HG03469 (cell line): ENCODE results near the gene CHCHD4.

Experiments
- ATAC-seq: cut with Tn5 transposase; IDR thresholded peaks from one replicate; pipeline ENCODE4 v1.9.1; 2021; ENCODE audit warnings: mild to moderate bottlenecking, moderate library complexity, moderate number of reproducible peaks; ENCODE audit not compliant: unreplicated experiment

The CHCHD4 gene

GRCh38 chr3:14137445-14137844 is 12.8 kb upstream of the CHCHD4 start:
- ATAC-seq: no peak

GRCh38 chr3:14137004-14137403 is 12.3 kb upstream of the CHCHD4 start:
- ATAC-seq: no peak

DNA sequence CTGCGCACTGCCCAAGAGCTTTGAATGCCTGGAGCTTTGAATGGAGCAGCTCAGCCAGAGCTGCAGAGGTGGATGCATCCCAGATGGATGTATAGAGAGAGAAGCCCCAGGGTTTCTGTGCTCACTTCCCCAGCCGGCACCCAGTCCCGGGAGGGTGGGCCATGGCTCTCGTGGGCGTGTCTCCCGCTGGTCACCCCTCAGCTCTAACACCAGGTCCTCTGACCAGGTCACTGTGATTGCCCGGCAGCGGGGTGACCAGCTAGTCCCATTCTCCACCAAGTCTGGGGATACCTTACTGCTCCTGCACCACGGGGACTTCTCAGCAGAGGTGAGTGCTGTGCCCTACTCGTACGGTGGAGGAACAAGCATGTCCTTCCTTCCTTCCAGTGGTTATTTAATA is 10.9 kb upstream of the CHCHD4 start:
- ATAC-seq: no peak

- no peak for ATAC-seq
These were observed 9.6 kb upstream of the CHCHD4 start for GRCh38 chr3:14134291-14134690.

- ATAC-seq: no peak
These were observed 9.2 kb upstream of the CHCHD4 start for GRCh38 chr3:14133876-14134275.

- no peak for ATAC-seq
These were observed 8.6 kb upstream of the CHCHD4 start for GRCh38 chr3:14133188-14133800.

- no peak for ATAC-seq
These were observed 8.0 kb upstream of the CHCHD4 start for GRCh38 chr3:14132689-14133088.

DNA sequence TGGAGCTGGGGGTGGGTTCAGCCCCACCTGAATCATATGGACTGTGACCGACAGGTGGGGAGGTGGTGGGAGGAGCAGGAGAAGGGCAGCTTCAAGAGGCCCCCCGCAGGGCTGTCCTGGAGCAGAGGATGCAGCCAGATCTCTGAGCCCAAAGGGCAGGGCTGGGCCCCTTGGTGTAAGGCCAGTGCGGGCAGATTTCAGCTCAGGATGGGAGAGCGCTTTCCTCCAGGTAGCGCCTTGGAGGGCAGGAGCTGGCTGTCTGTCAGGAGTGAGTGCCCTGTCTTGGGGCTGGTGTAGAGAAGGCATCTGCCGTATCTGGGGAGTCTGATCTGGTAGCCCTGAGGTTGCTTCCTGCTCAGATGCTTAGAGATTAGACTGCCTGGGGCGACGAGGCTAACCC is 7.5 kb upstream of the CHCHD4 start:
- no peak for ATAC-seq

- no peak for ATAC-seq
These were observed 6.5 kb upstream of the CHCHD4 start for GRCh38 chr3:14131134-14131533.

GRCh38 chr3:14130707-14131106 is 6.0 kb upstream of the CHCHD4 start:
- ATAC-seq: no peak

DNA sequence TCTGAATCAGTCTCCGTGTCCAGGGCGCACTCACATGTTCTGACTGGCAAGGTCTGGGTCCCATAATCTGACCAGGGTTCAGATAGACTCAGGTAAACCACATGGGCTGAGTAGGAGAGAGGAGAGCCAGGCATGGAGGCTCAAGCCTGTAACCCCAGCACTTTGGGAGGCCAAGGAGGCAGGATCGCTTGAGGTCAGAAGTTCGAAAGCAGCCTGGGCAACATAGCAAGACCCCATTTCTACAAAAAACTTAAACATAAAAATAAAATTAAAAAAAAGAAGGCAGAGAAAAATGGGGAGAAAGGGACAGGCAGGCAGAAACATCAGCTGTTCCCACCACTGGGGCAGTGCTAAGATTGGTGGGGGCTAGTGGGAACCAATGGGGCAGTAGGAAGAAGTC is 5.6 kb upstream of the CHCHD4 start:
- no peak for ATAC-seq

GRCh38 chr3:14129296-14129695 is 4.6 kb upstream of the CHCHD4 start:
- ATAC-seq: no peak

DNA sequence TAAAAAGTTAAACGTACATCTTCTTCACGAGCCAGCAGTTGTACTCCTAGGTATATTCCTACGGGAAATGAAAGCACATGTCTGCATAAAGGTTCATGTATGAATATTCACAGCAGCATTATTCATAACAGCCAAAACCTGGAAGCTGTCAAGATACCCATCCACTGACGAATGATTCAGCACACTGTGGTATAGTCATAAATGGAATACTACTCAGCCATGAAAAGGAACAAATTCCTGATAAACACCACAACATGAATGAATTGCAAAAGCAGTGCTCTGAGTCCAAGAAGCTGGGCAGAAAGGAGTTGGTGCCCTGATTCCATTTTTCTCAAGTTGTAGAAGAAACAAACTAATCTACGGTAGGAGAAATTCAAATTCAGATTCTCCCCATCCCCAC is 4.1 kb upstream of the CHCHD4 start:
- ATAC-seq: no peak

DNA sequence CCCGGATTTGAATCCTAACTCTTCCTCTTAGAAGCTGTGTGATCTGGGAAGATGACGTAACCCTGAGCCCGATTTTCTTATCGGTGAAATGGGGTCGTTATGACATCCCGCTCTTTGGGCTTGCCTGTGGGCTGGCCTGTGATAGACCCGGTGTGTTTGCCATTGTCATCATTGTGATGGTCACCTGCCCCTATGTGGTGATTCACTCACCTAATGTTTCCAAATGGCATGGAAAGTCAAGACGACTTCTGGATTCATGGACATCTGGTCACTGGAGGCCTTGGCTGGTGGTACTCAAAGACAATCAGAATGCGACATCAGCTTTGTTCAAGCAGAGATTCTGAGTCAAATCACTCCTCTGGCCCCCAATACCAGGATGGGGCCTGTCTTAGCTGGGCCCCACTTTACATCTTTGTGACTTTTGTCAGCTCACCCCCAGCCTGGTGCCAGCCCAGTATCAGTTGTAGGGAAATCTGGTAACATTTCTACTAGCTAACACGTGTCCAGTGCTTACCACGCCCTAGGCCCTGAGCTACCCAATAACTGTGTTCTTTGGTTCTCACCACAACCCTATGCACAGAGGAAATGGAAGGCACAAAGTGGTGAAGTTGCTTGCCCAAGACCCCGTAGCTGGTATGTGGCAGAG is 3.0 kb upstream of the CHCHD4 start:
- ATAC-seq: no peak

GRCh38 chr3:14126887-14127505 is 2.3 kb upstream of the CHCHD4 start:
- ATAC-seq: no peak

DNA sequence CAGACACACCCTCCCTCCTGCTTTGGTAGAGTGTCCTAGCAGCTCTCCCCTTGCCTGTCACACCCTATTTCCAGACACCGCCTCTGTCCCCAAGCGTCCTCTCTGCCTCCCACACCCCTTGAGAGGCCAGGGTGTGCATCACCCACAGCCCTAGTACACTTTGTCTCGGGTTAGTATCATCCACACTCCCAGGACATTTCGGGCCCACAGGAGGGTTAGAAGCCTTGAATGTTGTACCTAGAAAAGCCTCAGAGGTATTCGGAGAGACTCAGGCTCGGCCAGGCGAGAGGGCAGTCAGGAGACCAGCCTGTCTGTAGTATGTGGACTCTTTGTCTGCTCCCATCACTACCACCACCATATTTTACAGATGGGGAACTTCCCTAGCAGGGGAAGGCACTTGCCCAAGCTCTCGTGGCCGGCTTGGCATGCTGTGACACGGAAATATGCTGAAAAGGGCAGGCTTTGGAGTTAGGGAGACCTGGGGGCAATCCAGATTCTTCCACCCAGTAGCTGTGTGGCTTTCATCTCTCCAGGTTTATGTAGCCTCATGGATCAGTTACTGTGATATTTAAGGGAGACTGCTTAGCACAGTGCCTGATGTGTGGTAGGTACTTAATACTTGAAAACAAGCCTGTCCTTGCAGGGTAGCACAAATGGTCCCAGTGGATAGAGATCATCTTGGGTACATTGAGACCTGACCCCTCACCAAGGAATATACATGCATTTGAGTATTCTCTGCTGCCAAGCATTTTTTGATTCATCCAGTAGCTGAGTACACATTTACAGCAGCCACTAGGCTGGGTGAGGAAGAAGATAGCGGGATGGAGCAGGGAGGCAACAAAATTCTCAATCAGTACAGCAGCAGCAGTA is 1.6 kb upstream of the CHCHD4 start:
- ATAC-seq: no peak

- ATAC-seq: peak; percentile 2
These were observed 735 bp upstream of the CHCHD4 start for GRCh38 chr3:14125193-14126016.

GRCh38 chr3:14124223-14124614 is 451 bp downstream of the CHCHD4 start:
- ATAC-seq: peak; percentile 24

- no peak for ATAC-seq
These were observed 1.1 kb downstream of the CHCHD4 start for GRCh38 chr3:14123308-14124222.

DNA sequence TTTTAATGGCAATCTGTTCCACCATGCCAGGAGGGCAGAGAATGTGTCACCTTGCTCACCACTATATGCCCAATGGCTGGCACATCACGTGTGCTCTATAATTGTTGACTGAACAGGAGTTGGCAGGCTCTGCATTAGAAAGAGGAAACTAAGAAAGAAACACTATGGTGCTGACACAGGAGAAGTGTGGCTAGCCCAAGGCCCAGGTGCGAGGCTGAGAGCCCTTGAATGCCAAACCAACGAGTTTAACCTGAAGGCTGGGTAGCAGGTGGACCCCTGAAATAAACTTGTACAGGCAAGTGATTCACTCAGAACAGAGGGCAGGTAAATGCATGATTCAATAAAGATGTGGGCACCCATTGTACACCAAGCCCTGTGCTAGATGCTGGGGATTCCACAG is 2.4 kb downstream of the CHCHD4 start:
- ATAC-seq: no peak
